Activated CD4-positive, alpha-beta T cell treated with anti-CD3 and anti-CD28 coated beads, Interleukin-2, Interleukin-6, amounts not matched to agents 100 ng/mL and 50 ng/mL, durations not matched to agents 16 hours and 8 hours (primary cell): ENCODE data around the gene ACACA.

Source experiments
- DNase-seq: peaks from one replicate; pipeline ENCODE4 v3.0.0-alpha.2; 2020

The ACACA gene

DNA sequence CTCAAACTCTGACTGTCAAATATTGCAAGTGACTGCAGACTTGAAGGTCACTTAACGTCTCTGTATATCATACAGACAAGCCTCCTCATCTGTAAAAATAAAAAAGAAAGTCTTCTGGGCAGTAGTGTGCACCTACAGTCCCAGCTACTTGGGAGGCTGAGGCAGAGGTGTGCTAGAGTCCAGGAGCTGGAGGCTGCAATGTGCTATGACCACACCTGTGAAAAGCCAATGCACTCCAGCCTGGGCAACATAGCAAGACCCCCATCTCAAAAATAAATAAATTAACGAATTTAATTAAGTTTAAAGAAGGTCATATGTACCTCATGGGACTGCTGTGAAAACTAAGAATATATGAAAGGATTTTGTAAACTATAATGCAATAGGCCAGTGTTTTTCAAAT is 65.8 kb downstream of the ACACA start:
- no peak for DNase-seq

DNA sequence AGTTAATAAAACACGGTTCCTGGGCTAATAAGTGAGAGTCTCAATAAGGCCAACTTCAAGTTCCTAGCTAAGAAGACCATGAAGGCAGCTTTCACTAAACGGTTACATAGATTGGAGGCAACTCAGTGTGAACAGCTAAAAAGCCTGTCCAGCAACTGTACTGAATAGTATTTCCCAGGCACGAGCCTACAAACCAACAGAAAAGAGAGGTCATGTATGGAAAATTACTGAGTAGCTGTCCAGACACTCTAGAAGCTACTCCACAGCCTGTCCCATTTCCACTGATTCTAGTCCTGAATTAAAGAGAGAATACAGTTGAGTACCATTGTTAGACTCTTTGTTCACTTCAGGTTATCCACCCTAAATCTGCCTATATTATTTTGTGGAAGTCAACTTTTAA is 67.3 kb downstream of the ACACA start:
- no peak for DNase-seq

DNA sequence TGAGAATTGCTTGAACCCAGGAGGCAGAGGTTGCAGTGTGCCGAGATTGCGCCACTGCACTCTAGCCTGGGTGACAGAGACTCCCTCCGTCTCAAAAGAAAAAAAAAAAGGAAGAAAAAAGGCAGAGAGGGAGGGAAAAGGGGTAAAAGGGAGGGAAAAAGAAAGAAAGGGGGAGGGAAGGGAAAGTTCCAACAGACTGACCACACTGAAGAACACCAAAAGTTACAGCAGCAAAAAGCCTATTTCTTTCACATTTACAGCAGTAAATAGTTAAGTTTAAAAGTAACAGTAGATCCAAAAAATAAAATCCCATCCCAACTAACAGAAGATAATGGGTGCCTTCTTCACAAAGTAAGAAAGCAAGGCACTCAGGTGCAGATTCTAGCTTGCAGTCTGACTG is 67.8 kb downstream of the ACACA start:
- DNase-seq: no peak

DNA sequence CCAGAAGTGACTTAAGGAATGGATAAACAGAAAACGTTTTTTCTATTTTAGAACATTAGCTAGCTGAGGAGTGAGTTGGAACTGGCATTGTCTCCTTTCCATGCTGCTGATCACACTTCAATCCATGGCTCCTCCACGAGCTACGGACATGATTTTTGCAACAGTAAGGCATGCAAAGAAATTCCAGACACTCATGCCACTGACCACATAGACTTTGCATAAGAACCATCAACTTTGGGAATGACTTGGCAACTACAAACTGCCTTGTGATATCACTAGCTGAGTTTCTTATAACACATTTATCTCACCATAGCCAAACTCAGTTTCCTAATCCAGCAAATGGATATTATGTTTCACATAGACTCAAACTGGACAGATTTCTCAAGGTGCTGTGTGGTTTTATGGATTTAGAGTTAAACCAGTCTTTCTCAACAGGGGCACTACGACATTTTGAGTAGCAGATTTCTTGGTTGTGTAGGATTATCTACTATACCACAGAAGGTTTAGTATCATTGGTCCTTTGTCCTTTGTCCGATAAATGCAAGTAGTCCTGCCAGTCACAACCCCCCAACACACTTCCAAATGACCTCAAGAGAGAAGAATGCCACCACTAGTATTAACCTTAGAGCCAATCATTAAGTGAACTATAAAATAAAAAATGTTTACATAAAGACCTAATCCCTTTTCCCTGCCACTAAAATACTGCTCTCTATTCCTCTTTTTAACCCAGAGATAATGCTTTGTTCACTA is 79.1 kb downstream of the ACACA start:
- no peak for DNase-seq

DNA sequence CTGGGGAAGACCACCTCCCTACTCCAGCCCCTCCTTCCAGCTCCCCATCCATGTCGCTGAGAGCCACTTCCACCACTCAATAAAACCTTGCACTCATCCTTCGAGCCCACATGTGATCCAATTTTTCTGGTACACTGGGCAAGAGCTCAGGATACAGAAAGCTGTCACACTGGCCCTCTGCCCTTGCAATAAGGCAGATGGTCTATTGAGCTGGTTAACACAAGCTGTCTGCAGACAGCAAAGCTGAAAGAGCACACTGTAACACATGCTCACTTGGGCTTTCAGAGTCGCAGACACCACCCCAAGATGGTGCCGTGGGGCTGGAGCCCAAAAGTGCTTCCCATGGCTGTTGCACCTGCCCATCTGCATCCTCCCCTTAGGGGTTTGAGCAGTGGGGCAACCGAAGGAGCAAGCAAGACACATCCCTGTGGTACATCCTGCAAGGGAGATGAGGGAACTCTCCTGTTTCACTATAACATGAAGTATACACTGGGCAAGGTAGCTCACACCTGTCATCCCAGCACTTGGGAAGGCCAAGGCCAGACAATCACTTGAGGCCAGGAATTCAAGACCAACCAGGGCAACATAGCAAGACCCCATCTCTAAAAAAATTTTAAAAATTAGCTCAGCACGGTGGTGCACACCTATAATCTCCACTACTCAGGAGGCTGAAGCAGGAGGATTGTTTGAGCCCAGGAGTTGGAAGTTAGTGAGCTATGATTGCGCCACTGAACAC is 83.6 kb downstream of the ACACA start:
- no peak for DNase-seq

DNA sequence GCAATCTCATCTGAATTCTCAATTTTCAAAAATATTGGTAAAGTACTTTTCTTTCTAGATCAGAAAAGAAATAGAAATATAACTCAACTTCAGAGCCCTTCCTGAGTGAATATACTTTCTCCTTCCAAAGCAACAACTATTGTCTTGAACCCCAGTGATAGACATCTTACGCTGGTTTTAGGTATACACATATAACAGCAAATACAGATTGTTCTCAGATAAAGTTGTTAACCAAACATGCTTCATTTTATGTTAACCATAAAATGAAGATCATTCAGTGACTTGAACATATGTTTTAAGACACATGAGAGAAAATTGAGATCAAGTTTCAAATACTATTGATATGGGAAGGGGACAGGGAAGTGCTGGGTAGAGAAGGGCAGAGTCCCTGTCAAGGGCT is 84.5 kb downstream of the ACACA start:
- DNase-seq: no peak

DNA sequence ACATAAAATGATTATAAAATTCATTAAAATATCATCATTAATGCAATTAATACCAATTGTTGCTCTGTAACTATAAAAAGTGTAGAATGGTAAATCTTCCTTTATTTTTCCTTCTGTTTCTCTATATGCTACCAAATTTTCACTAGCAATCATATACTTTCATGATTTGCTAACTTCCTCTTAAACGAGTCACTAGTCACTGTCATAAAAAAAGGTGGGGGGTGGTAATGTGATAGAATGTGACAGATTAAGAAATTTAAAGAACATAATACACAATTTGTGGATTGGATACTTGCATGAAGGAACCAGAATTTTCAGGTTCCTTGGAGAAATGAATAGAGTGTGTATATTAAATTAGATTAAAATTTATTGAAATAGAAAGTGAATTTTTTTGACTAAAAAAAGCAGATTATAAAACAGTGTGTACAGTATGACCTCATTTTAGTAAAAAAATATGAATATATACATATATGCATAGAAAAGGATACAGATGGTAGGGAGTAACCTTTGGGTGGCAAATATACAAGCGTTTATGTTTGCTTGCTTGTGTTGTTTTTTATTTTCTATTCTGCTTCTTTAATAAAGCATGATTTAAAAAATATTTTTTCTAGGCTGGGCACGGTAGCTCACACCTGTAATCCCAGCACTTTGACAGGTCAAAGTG is 87.6 kb downstream of the ACACA start:
- no peak for DNase-seq

DNA sequence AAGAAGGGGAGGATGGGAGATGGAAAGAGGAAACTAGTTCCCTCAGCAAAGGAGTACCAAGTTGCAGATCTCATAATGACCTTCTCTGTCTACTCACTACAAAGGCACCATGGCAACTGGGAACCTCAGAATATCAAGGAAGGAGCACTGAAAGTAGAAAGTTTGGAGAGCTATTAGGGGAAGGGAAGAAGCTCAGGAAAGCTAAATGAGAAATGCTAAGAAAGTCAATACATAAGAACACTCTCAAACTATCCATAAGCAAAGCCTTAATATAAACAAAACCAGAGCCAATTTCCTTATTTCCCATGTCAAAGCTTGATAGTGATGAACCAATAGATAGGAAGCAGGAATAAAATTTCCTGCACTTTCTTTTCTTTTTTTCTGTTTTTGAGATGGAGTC is 88.8 kb downstream of the ACACA start:
- no peak for DNase-seq

DNA sequence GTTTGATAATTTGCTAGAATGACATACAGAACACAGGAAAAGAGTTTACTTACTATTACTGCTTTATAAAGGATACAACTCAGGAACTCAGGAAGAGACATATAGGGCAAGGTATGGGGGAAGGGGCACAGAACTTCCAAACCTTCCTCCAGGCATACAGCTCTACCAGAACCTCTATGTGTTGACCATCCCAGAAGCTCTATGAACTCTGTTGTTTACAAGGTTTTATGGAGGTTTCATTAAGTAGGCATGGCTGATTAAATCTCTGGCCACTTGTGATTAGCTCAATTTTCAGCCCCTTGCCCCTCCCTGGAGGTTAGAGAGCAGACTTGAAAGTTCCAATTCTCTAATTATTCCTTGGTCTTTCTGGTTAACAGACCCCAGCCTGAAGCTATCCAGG is 91.0 kb downstream of the ACACA start:
- DNase-seq: no peak

DNA sequence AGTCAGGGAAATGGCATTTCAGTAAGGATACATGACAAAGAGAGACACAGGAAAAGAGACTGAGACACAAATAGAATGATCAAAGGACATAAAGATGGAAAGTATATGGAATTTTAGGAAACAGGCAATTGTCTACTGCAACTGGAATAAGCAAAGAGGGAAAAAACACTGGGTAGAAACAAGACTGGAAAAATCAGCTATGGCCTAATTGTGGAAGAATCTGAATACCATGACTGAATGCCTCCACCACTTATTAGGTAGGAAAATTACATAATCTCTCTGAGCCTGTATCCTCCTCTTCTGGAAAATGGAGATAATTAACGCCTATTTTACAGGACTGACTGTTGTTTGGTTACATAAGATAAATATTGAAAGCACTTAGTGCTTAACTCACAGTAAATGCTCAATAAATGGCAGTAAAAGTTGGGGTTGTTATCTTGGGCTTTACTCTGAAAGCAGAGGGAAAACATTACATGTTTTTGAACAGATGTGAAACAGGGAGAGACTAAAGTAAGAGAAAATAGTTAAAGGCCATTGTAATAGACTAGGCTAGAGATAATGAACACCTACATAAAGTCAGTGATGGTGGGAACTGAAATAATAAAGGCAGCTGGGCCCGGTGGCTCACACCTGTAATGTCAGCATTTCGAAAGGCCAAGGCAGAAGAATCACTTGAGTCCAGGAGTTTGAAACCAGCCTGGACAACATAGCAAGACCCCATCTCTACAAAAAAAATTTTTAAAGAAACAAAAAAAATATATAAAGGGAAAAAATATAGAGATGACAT is 94.3 kb downstream of the ACACA start:
- DNase-seq: no peak

DNA sequence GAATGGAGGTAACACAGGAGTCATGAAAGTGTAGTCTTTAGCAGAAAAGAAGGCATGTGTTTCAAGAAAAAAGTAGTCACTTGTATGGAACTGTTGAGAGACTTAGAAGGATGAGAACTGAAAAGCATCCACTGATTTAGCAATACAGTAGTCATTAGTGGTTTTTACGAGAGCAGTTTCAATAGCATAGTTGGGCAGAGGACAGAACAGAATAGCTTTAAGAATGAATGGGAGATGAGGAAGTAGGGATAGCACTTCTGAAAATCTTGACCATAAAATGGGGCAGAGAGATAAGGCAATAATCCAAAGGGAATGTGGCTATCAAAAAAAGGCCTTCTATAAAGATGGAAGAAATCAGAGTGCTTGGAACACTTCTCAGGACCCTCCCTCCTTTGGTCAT is 95.7 kb downstream of the ACACA start:
- DNase-seq: no peak

DNA sequence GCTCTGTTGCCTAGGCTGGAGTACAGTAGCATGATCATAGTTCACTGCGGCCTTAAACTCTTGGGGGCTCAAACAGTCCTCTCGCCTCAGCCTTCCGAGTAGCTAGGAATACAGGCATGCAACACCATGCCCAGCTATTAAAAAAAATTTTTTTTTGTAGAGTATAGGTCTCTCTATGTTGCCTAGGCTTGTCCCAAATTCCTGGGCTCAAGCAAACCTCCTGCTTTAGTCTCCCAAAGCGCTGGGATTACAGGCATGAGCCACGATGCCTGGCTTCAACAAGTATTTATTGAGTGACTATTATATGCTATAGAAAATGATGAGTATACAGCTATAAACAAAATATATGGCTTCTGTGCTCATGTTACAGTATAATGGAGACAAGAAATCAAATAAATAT is 97.6 kb downstream of the ACACA start:
- no peak for DNase-seq

DNA sequence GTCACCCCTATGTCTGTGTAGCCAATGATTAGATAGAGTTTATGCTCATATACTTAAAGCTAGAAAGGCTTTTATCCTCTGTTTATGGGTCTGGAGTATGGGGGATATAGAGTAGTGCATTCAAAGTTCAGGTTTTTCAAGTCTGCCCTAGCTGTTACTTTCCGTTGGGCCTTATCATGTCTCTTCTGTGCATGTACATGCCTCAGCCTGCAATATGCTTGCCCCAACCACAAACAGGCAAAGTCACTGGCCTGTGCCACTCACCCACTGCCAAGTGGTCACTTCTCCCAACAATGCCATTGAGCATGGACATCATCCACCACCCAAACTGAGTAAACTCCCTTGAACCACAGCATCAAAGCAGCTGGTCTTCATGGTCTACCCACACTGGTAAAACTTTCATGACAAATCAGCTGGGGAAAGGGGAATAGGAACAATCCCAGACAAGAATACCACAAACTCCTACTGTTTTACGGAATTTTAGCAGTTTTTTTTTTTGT is 101.2 kb downstream of the ACACA start:
- DNase-seq: no peak

DNA sequence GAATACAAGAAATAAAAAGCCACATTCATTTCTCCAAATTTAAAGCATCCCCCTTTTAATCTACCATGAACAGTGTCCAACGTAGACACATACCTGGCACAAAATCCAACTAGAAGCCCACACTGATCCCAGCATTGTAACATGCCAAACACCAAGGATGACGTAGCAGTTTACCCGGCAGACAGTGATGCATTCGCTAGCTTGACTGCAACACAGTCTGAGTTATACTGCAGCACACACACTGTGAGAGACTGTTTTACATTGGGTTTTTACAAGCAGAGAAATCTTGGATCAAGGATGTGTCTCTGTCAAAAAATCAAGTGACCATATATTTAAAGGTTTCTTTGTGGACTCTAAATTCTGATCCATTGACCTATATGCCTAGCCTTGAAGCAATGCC is 105.3 kb downstream of the ACACA start:
- DNase-seq: no peak

DNA sequence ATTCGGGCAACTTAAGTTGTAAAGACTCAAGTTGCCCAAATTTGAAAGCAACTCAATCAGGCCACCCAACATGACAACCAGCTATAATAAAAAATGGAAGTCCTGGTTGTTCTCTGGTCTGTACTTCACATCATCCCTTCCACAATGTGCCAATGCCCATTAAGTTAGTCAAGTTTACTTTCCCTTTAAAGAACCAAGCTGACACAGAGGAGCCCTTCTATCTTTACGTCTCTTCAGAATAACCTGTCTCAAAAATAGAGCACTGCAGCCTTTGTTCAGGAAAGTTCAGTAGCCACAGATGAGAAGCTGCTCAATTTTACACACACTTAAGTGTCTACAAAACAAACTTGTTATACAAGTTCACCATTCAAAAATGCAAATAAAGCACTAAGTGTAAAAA is 106.0 kb downstream of the ACACA start:
- DNase-seq: no peak

DNA sequence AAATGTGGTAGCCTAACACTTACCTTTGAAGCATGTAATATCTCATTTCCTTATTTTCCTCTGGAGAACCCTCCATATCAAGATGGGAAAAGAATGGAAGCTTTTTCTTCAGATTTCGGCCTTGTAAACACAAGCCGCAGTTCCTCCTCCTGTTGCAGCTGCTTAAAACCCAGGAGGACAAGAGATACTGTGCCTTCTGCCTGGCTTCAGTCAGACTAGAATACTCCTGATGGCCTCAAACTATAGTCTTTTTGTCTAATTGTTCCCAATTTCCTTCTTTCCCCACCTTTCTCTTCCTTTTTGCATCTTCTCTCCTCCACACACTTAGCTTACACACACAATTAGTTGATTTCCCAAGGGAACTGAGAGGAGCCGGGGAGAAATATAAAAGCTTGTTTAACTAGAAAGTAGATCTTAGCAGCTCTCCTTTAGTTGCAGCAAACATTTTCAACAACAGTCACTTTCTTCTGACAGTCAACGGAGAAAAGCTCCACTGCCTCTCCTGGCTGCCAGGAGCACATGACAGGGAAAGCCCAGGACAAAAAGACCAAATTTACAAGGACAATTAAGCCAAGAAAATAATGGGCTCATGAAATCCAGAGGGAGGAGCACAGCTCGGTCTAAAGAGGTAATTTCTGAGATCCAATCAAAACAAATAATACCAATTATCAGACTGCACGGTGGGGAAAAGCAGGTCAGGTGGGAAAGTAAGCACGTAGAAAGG is 107.2 kb downstream of the ACACA start:
- DNase-seq: no peak

DNA sequence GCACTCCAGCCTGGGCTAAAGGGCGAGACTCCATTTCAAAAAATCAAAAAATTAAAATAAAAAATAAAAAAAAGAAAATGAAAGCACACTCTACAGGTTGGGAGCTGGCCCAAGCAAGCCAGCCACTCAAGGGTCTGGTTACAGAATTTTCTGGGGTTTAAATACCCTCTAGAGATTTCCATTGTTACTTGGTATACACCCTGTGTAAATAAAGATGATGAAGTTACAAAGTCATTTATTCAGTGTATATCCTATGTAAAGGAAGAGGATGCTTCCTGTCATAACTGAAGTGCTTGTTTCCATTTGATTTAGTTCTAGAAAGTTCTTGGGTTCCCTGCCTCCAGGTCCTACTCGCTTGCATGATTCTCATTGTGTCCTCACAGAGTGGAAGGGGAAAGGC is 110.7 kb downstream of the ACACA start:
- DNase-seq: no peak

DNA sequence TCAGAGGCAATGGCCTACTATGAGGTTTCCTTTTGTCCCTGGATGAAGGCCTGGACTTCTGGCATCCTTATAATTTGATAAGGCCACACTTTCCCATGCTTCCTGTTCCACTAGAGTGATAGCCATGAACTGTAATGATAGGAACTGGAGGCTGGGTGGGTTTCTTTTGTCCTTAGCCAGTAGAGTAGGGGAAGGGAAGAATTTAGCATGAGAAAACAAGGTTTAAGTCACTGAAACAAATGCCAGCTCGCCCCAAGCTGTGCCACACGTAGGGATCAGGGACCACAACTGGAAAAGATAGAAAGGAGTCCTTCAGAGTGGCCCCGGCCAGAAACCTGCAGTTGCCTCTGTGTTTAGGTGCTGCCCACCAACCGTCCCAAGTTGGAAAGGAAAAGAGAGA is 111.7 kb downstream of the ACACA start:
- no peak for DNase-seq

DNA sequence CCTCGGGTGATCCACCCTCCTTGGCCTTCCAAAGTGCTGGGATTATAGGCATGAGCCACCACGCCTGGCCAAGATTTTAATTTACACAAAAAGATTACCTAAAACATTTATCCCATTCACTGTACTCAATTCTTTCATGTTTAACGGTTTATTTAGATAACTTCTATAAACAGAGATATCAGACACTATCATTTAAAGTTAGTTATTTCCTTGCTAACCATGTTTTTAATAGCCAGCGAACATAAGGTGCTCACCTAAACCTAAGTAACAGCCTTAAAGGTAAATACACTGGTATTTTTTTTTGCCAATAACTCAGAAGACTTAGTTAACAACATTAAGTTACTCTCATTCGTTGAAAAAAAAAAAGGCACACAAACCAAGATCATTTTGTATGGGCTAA is 112.9 kb downstream of the ACACA start:
- no peak for DNase-seq

DNA sequence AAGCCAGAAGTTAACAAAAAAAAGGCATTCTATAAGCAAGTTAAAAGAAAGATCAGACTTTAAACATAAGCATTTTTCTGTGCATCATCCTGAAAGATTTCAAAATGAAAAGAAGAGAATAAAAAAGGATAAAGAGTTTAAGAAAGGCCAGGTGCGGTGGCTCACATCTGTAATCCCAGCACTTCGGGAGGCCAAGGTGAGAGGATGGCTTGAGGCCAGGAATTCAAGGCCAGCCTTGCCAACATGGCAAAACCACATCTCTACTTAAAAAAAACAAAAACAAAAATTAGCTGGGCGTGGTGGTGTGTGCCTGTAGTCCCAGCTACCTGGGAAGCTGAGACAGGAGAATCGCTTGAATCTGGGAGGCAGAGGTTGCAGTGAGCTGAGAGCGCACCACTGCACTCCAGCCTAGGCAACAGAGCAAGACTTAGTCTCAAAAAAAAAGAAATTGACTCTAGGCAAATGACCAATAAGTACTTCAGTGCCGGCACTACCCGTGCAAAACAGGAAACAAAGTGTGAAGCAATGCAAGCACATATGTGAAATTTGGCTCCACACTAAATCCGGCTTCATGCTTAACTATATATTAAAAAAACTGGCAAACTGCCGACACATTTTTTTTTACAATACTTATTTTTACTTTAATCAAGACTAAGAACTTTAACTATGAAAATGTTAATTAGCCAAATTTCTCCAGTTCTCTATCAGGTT is 114.1 kb downstream of the ACACA start:
- no peak for DNase-seq

DNA sequence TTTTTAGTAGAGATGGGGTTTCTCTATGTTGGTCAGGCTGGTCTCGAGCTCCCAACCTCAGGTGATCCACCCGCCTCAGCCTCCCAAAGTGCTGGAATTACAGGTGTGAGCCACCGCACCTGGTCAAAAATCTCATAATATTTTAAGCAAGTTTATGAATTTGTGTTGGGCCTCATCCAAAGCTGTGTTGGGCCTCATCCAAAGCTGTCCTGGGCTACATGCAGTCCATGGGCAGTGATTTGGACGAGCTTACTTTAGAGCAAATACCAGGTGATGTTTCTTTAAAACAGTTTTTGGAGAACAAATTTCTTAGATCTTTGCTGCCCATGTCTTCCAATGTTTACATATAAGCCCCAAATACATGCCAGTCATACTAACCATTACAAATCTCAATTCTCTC is 115.3 kb downstream of the ACACA start:
- no peak for DNase-seq

DNA sequence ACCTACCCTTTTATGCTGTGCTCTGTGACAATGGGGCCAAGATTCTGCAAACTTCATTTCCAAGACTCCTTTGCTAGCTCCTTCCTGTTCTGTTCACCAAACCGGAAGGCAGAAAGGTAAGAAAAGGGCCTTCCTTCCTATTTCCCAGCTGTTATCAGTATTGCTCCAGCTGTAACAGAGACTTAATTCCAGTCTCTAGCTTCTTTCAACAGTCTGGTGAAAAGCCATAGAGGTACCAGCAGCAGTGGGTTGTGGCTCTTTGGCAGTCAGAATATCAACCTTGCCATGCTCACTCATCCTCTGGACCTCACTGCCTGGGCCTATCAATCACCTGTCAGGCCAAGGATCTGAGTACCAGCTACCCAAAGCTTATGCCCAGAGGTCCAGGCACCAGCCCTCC is 120.2 kb downstream of the ACACA start:
- no peak for DNase-seq
